Measurements from ENCODE around the gene FAM3A.

FAM3A gene

GRCh38 chrX:154489182-154489581, 26.9 kb downstream of the FAM3A start:
- CTCF ChIA-PET = interaction anchor here (0.7 to 0.9 kb wide), 2 partner anchors 45 to 116 kb away, joined by 3 to 4 read pairs; no protein-coding TSS in a partner anchor
- H3K27ac ChIP-seq = peak overlapping the region; percentile 83
- DNase-seq (ENCODE audit: low spot score) = no peak
- POLR2A ChIA-PET (ENCODE audit: low non-redundant PET) = interaction anchor here (1.6 kb wide), 1 partner anchor 38 kb away, joined by 5 read pairs; no protein-coding TSS in a partner anchor
- no peak for TF ChIP-seq CTCF (conservative IDR thresholded peaks at IDR 0.05; ENCODE audit: low read depth)

GRCh38 chrX:154488336-154489075, 27.5 kb downstream of the FAM3A start:
- no peak for TF ChIP-seq CTCF (conservative IDR thresholded peaks at IDR 0.05; ENCODE audit: low read depth)
- CTCF ChIA-PET = interaction anchor here (1.4 kb wide), 1 partner anchor 38 kb away, joined by 3 read pairs; no protein-coding TSS in a partner anchor
- peak overlapping the region; percentile 83 for H3K27ac ChIP-seq
- POLR2A ChIA-PET (ENCODE audit: low non-redundant PET) = no interaction called here
- DNase-seq (ENCODE audit: low spot score) = no peak

- ChIA-PET CTCF (interaction anchor here (1.4 kb wide), 1 partner anchor 39 kb away, joined by 3 read pairs; no protein-coding TSS in a partner anchor), POLR2A (ENCODE audit: low non-redundant PET) (no interaction called here)
- no peak for DNase-seq (ENCODE audit: low spot score)
- peak overlapping the region; percentile 84 for H3K27ac ChIP-seq
- no peak for TF ChIP-seq CTCF (conservative IDR thresholded peaks at IDR 0.05; ENCODE audit: low read depth)
Observed at GRCh38 chrX:154487518-154488290, 28.3 kb downstream of the FAM3A start.

- TF ChIP-seq CTCF (conservative IDR thresholded peaks at IDR 0.05; ENCODE audit: low read depth) = no peak
- ChIA-PET CTCF (interaction anchor here (1.4 kb wide), 1 partner anchor 40 kb away, joined by 3 read pairs; no protein-coding TSS in a partner anchor), POLR2A (ENCODE audit: low non-redundant PET) (interaction anchor here (1.0 kb wide), 1 partner anchor 40 kb away, joined by 3 read pairs; no protein-coding TSS in a partner anchor)
- no peak for DNase-seq (ENCODE audit: low spot score)
- H3K27ac ChIP-seq = peak within 1 kb of the TSS; percentile 84
Observed at GRCh38 chrX:154486396-154487207, 29.4 kb downstream of the FAM3A start, which contains the start of gene UBL4A. Gene UBL4A, minus strand, starts transcription at chrX:154486615. Its CDS starts 31 bp downstream, at chrX:154486584.

- ChIA-PET CTCF (no interaction called here), POLR2A (ENCODE audit: low non-redundant PET) (interaction anchor here (0.6 kb wide), 1 partner anchor 51 kb away, joined by 5 read pairs; no protein-coding TSS in a partner anchor)
- peak overlapping the region; percentile 84 for H3K27ac ChIP-seq
- no peak for DNase-seq (ENCODE audit: low spot score)
- TF ChIP-seq CTCF (conservative IDR thresholded peaks at IDR 0.05; ENCODE audit: low read depth) = no peak
Observed at GRCh38 chrX:154486052-154486395, 30.0 kb downstream of the FAM3A start.
